HG03342 (cell line): ENCODE results near the gene PGAM5.
A peak's percentile ranks its signal among the peaks of the same experiment; 100 is the strongest.

Source experiments
- ATAC-seq: cut with Tn5 transposase; IDR thresholded peaks from one replicate; pipeline ENCODE4 v1.9.1; 2021; ENCODE audit warnings: mild to moderate bottlenecking, moderate library complexity; ENCODE audit not compliant: unreplicated experiment

The PGAM5 gene

DNA sequence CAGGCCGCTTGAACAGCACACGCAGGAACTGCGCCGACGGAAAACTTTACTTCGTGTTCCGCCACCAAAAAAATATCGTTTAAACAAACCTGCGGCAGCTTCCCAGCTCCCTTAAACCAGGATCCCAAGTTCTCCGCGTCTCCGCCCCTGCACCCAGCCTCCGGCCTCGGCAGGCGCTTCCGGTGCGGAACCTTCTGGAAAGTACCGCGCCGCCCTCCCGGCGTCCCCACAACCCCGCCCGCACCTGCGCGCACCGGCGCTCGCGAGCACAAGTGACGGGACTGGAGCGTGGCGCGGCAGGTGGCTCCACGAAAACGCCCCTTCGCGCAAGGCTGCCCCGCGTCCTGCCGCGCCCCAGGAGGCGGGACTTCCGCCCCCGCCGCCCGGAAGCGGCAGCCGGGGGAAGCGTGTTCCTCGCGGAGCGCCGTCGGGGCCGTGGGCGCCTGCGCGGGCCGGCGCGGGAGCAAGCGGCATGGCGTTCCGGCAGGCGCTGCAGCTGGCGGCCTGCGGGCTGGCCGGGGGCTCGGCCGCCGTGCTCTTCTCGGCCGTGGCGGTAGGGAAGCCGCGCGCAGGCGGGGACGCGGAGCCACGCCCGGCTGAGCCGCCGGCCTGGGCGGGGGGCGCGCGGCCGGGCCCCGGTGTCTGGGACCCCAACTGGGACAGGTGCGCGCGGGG is at the start of gene PGAM5:
TSS of gene PGAM5 (plus strand) at position 438 of the 675 bp plus-strand sequence. CDS start at position 473, 35 bp downstream.
- peak; percentile 88 for ATAC-seq

GRCh38 chr12:132660996-132661395 is 49.6 kb upstream of the PGAM5 start:
- no peak for ATAC-seq

- ATAC-seq: no peak
These were observed 48.7 kb upstream of the PGAM5 start for GRCh38 chr12:132661972-132662371.

GRCh38 chr12:132662901-132663755 is 47.5 kb upstream of the PGAM5 start:
- no peak for ATAC-seq

- ATAC-seq: no peak
These were observed 46.2 kb upstream of the PGAM5 start for GRCh38 chr12:132664206-132665148.

DNA sequence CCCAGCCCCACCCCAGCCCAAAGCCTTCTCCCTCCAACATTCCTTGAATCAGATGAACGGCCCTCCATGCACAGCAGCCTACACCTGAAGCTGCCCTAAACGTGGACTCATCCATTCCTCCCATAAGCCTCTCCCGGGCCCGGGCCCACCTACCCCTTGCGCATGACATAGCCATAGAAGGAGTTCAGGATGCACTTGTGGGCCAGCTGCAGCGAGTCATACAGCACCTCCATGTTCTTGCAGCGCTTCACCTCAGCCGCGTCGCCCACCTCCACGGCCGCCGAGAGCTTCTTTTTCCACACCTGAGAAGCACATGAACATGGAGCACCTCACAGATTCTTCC is 45.5 kb upstream of the PGAM5 start:
- ATAC-seq: no peak

DNA sequence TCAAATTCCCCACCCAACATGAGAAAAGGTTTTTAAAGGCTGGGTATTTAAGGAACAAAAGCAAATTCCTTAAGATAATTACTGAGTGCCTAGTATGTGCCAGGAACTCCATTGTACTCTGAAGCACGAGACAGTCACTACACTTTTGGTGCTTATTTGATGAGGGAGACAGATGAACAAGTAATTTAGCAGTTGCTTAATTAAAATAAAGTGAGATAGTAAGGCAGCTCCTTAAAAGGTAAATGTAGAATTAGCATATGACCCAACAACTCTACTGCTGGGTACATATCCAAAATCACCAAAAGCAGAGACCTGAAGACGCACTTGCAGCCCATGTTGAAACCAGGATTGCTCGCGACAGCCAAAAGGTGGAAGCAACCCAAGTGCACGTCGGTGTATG is 44.8 kb upstream of the PGAM5 start:
- ATAC-seq: no peak

GRCh38 chr12:132668191-132669088 is 42.2 kb upstream of the PGAM5 start:
- no peak for ATAC-seq

DNA sequence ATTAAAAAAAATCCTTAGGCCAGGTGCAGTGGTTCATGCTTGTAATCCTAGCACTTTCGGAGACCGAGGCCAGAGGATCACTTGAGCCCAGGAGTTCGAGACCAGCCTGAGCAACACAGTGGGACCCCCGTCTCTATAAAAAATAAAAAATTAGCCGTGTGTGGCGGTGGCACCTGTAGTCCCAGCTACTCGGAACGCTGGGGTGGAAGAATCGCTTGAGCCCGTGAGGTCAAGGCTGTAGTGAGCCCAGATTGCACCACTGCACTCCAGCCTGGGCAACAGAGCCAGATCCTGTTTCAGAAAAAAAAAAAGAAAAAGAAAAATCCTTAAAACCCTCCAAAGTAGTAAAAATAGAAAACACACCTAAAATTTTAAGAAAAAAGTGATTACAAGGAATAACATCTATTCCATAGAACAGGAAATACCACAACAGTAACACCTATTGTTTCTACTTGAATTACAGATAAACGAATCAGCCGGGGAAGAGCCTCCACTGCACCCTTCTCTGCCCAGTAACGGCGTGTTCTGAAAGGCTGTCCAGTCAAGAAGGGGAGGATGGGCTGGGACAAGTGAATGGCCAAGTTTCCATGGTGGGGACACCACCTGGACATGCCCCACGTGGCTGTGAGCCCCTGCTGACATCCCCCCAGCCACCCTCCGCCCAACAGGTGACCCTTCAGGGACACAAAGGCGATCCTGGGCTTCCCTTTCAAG is 41.3 kb upstream of the PGAM5 start:
- ATAC-seq: no peak

- no peak for ATAC-seq
These were observed 38.5 kb upstream of the PGAM5 start for GRCh38 chr12:132672116-132672515.

GRCh38 chr12:132672678-132673077 is 38.0 kb upstream of the PGAM5 start:
- no peak for ATAC-seq

- ATAC-seq: no peak
These were observed 37.1 kb upstream of the PGAM5 start for GRCh38 chr12:132673288-132674179.

DNA sequence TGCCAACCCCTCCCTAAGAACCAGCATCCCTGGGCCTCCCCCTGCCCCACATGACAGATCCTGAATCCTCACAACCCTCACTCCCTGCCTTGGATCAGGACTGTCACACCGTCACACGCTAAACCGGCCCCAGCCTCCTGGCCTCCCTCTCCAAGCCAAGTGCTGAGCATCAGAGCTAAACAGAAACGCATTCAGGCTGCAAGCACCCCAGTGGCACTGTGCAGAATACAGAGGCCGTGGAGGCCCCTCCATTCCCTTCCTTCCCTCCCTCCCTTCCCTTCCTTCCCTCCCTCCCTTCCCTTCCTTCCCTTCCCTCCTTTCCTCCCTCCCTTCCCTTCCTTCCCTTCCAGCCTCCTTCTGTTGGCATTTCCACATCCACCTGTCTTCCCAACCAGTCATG is 36.1 kb upstream of the PGAM5 start:
- no peak for ATAC-seq

DNA sequence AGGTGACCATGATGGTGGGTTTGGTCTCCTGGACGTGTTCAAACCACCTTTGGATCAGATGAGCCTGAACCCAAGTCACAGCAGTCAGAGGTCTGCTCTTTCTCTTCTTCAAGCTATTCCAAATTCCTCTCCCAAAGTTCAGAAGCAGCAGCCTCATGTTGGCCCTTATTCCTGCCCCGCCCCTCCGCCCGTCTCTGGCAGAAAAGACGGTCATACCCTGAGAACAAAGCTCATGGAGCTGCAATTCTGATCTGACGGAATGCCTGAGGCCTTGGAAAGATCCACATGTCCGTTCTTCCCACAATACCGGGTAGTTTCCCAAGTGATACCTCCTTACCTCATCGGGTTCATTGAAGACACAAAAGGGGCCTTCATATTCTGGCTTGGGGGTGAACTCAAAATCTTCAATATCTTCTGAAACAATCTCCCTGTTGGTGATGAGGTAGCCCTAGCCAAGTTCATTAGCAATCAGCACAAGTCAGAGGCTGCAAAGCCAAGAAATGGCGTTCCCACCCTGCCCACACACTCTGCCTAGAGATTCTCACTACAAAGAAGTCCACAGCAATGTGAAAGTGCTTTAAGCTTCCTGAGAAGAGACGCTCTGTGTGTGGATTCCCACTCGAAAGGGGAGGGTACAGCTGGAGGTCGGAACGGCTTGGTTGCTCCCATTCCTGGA is 34.7 kb upstream of the PGAM5 start:
- no peak for ATAC-seq

GRCh38 chr12:132677492-132677891 is 33.1 kb upstream of the PGAM5 start:
- ATAC-seq: no peak

DNA sequence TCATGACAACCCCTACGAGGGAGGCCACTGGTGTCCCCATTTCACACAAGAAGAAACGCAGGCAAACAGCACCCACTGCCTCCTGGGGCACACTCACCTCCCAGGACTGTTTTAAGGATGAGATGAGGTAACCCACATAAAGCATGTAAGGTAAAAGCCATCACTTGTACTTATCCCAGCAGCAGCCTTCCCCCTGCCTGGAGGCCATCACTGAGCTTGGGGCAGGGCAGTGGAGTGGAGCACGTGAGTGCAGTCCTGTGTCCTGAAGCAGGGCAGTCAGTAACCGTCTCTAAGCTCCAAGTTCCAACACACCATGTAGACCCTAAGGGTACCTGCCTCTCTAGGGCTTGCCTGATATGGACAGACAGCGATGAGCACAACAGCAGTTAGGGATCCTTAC is 25.2 kb upstream of the PGAM5 start:
- no peak for ATAC-seq

DNA sequence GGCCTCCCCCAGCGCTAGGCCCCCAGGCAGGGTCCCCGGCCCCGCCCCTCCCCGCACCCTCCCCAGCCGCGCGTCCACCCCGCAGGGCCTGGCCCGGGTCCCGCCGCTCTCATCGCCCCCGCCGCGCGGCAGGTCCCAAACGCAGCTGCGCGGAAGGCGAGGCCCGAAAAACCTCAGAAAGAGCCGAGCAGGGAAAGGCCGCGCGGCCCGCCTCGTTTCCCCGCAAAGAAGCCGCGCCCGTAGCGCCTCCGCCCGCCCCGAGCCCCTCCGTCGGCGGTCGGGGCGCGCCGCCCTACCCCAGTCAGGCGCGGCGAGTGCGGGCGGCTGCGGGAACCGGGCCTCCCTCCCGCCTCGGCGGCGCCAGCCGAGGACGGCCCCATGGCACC is 23.8 kb upstream of the PGAM5 start:
- peak; percentile 39 for ATAC-seq
